NK-92 (cell line): ENCODE measurements around the gene PKP3.
"Not testable (repeated sequence)": the region's sequence is repeated elsewhere in the genome, so short reads cannot be mapped to it uniquely, and the experiment has no call there.

ENCODE experiments used
- DNase-seq: peaks from one replicate; lab custom pipeline; 2025; ENCODE audit not compliant: unreplicated experiment; lab: John Stamatoyannopoulos, UW

PKP3 gene

DNA sequence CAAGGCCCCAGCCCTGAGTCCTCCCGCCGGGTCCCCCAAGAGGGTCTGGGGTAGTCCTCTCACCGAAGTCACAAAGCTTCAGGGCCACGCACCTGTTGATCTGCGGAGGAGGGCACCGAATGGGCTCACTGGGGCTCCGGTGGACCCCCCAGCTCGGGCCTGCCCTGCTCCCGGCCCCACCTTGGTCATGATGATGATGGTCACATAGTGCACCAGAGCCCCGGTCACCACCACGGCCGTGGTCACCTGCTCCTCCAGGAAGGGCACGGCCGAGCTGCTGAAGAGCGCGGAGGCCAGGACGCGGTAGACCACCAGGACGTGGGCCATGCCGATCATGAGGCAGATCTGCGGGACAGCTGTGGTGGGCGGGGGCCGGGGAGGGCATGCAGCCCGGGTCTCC is 34.3 kb downstream of the PKP3 start:
- no peak for DNase-seq

DNA sequence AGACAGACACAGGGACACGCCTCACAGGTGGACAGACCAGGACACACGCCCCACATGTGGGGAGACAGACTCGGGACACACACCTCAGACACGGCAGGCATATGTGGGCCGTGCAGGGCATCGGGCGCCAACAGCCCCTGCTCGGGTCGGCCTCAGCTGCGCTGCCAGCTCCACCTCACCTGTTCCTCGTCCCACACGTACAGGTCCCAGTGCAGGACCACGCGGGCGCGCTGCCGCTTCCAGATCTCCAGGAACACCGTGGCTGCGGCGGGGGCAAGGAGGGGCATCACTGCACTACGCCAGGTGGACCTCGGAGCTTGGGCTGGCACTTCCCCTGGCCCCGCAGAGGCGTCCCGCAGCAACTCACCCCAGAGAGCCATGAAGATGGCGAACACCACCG is 35.4 kb downstream of the PKP3 start:
- no peak for DNase-seq

DNA sequence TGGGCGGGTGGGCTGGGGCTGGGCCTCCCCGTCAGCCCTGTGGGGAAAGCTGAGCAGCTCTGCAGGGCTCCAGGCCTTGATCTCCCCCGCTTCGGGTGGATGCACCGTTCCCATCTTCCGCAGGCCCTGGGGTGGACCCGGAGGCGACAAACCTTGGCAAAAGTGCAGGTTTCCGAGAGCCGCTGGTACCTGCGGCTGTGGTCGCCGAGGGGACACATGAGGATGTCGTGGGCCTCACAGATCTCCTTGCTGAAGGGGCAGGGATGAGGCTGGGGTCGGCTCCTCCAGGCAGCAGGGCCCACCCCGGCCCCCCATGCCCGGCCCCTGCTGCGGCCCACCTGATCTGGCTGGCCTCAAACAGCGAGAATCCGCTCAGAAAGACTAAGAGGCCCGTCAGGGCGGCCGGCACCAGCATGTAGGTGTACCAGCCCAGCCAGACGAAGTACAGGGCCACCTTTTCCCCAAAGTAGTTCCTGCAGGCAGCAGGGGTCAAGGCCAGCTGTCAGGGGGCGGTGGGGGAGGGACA is 36.0 kb downstream of the PKP3 start:
- no peak for DNase-seq

DNA sequence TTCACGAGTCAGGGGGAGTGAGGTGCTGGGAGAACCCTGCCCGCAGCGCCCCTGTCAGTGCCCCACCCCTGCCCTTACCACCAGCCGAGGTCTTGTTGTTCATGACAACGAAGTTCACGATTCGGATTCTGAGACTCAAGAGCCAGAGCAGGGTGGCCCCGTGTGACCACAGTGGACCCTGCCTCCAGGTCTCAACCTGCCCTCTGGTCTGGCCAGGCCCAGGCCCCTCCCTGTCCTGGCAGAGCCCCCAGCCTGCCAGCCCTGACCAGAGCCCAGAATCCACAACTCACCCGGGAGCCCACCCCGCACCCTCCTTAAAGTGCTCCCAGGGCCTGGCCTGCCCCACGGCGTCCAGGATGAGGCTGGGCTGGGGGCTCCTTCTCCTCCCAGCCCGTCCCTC is 37.9 kb downstream of the PKP3 start:
- DNase-seq = no peak

DNA sequence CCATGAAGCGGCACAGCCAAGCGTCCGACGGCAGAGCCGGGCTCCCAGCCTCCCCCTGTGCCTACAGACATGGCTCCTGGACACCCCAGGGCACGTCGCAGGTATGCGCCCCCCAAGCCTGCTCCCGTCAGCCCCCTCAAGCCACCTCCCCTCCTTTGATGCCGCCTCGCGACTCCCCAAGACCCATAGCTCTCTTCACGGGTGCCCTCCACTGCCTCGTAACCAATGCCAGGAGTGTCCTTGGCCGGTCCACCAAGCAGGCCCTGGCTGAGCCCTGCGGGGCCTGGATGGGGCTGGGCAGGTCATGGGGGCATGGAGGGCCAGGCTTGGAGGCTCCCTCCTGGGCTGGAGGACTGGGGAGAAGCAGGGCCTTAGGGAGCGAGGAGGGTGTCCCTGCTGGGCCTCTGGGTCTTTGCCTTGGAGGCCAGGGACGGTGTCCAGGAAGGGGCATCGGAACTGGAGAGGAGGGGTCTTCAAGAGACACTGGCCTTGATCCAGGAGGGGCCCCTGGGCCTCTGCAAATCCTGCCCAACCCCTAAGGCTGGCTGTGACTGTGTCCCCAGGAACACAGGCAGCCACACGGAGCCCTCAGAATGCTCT is 38.6 kb downstream of the PKP3 start:
- DNase-seq = no peak

DNA sequence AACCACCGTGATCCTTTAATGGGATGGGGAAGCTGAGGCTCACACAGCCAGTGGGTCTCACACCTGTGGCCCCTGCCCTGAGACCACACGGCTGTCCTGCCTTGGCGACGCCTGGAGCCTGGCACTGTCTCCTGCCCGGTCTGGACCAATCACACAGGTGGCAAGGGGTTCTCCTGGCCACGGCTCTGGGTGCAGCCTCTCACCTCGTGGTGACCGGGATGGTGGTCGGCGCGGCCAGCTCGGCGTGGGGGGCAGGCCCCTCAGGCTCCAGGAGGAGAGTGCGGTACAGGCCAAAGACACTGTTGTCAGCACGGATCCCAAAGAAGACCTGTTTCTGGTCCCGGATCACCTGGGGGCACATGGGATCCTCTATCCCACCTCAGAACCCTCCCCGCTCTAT is 39.1 kb downstream of the PKP3 start:
- no peak for DNase-seq

DNA sequence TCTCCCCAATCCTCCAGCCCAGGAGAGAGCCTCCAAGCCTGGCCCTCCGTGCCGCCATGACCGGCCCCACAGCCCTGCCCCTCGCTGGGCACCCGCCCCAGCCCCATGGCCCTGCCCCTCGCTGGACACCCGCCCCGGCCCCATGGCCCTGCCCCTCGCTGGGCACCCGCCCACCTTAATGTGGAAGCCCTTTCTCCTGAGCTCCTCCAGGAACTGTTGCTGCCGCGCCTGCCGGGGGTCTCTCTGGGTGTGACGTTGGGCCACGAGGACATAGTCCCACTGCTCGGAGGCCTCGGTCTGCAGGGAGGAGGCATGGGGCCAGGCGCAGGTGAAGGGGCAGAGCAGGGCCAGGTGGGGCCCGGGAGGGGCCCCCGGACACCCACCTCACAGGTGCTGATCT is 39.6 kb downstream of the PKP3 start:
- DNase-seq = no peak

DNA sequence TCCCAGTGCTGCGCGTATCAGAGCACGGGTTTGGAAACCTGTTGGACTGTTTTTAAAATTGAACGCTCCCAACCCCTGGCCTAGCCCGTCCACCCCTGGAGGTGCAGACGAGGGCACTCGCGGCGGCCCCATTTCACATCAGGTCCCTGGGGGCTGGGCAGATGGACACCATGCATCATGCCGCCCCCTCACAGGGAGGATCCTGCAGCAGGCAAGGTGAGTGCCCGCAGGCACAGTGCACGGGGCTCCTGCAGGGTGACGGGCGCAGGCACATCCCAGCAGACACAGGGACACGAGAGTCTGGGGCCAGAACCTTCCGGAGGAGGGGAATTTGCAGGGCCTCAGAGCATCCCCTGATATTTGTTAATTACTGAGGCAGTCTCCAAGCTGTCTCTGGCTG is 40.5 kb downstream of the PKP3 start:
- no peak for DNase-seq

DNA sequence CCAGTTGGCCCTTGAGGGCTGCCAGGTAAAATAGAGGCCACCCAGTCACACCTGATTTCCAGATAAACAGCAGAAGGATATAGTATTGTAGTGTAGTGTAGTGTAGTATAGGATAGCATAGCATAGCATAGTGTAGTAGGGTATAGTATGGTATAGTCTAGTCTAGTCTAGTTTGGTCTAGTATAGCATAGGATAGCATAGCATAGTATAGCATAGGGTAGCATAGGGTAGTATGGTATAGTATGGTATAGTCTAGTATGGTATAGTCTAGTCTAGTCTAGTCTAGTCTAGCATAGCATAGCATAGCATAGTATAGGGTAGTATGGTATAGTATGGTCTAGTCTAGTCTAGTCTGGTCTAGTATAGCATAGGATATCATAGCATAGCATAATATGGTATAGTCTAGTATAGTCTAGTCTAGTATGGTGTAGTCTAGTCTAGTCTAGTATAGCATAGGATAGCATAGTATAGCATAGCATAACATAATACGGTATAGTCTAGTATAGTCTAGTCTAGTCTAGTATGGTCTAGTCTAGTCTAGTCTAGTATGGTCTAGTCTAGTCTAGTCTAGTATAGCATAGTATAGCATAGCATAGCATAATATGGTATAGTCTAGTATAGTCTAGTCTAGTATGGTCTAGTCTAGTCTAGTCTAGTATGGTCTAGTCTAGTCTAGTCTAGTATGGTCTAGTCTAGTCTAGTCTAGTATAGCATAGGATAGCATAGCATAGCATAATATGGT is 41.2 kb downstream of the PKP3 start:
- DNase-seq = not testable (repeated sequence)

DNA sequence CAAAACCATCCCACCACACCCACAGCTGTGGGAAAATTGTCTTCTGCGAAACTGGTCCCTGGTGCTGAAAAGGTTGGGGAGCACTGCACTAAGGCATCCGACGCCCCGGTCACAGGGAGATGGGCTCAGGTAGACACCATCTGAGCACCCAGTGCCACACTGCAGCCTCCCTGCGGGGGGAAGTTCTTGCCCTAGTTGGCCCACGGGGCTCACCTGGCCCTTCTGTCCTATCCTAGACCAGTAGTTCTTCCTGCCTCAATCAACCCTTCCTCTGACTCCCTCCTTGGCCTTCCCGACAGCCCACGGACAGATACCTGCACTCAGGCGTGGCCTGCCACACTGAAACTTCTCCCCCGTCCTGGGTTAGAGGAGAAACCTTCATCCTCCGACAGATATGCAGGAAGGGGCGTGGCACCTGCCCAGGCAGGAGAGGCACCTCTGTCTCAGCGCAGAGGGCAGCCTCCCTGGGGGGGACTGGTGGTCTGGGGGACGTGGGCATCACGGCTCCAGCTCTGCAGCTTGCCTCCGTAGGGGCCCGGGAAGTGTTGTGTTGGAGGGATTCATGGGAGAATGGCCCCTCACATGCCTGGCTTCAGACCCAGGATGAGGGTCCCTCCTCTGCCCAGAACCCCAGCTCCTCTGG is 43.3 kb downstream of the PKP3 start:
- no peak for DNase-seq

DNA sequence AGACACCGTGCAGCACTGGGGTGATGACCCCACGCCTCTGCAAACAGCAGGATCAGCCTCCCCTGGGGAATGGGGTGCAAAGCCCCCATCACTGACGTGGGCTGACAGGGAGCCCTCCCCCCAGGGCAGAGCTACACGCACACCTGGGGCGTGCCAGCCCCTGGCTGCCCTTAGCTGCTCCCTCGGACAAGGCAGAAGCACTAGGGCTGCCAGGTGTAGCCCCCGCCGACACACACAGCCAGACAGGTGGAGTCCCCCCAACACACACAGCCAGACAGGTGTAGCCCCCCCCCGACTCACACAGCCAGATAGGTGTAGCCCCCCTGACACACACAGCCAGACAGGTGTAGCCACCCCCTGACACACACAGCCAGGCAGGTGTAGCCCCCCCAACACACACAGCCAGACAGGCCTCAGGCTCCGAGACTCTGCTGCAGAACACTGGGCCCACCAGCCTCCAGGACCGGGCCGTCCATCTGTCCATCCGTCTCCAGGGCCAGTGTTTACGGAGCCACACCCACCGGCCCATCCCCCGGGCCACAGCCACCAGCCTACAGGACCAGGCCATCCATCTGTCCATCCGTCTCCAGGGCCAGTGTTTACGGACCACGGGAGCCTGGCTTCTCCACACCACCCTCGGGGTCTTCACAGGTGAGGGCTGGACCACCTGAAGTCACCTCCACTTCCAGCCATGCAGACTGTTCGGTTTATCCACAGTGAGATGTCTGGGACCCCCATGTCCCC is 44.3 kb downstream of the PKP3 start:
- DNase-seq = no peak

DNA sequence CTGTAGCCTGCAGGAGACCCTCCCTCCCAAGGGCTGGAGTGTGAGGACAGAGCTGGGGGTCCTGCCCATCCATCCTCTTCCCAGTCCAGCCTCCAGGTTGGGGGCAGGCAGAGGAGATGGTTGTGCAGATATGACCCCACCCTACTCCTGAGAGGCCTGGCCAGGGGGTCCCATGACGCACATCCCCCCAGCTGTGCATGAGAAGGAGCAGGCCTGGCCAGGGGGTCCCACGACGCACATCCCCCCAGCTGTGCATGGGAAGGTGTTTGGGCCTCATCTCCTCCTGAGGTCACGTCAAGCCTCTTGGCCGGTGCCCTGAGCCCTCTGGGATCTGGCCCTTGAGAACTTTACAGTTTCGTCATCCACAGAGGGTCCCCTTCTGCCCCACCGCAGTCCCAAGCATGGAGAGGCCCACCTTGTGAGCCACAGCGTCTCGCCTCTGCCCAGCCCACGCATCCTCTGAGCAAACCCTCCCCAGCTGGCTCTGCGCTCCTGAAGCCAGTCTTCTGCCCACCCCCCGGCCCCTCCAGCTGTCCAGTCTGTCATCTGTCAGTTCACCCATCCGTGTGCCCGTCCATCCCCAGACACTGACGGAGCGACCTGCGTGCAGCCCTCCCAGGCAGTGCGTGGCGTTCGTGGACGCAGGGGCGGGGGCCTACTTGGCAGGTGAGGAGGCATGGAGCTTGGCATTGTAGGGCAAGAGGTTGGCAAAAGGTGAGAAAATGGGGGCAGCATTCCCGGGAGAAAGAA is 45.5 kb downstream of the PKP3 start:
- DNase-seq = no peak

DNA sequence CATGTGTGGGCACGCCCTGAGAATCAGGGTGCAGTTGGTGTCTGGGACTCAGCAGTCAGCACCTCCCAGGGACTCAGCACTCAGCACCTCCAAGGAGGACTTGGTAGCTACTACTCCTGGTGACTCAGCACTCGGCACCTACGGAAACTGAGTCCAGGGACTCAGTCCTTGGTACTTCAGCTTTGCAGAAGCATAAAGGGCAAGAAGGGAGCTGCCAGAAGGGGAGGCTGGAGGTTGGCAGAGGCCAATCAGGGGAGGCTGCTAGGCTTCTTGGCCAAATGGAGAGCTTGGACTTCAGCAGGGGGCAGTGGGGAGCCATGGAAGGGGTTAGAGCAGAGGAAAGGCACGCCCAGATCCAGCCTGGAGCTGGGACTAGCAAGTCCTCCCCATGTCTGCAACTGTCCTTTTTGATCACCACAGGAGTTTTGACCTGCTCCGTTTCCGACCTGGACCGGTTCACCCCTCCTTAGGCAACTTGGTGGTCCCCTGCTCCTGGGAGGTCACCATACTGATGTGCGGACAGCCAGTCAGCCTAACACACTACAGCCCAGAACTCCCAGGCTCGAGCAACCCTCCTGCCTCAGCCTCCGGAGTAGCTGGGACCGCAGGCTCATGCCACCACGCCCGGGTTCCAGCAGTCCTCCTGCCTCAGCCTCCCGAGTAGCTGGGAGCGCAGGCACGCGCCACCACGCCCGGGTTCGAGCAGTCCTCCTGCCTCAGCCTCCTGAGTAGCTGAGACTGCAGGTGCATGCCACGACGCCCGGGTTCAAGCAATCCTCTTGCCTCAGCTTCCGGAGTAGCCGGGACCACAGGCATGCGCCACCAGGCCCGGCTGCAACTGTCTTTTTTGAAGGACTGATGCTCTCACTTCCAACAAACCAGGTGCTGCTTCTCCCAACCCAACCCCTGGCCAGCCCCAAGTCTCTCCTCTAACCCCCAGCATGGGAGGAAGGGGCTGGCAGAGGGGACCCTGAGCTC is 46.3 kb downstream of the PKP3 start:
- no peak for DNase-seq

DNA sequence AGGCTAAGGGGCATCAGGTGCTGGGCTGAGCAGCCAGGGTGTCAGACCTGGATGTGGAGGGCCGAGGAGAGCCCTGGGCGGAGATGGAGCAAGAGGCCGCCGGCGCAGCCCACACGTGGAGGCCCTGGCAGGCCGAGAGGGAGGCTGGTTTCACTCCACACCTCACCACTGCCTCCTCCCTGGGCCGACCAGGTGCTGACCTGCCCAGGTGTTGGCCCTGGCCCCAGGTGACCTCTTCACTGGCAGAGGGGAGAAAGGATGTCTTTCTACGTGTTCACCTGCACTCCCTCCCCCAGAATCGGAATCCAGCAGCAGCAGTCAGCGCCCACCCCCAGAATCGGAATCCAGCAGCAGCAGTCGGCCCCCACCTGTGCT is 47.0 kb downstream of the PKP3 start:
- no peak for DNase-seq

DNA sequence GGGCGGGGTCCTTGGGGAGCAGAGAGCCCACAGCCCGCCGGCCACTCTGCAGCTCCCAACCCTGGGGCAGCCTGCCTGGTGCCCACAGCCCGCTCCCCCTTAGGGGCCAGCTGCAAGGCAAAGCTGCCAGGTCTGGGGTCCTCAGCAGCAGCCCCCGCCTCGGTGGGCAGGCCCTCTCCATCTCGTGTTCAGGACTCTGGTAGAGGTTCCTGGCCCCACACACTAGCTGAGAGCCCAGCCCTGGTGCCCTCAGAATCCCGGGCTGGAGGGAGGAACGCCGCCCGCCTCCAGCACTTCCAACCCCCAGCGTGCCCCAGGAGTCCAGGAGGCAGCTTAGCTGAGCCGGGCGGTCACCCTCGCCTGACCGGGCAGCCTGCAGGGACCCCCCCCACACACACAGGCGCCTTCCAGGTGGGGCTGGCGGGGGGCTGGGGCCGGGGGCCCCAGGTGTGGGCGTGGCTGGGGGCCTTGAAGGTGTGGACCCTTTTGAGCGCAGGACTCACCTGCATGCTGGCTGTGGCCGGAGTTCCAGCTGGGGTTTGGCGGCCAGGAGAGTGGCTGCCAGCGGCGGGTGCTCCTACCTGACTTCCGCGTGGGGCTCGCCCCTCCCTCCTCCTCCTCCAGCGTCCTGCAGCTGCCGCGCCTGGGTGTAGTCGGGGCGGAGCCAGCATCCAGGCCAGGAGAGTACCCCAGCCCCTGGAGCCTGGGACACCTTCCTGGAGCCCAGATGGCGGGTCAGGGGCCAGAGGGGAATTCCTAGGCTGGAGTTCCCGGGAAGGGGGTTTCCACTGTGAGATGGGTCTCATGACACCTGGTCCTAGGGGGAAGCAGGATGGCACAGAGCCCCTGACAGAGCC is 47.6 kb downstream of the PKP3 start, which contains the start of gene ANO9:
ANO9 (minus strand) TSS at position 594 of the 857 bp plus-strand sequence; CDS start at position 509, 85 bp downstream.
- no peak for DNase-seq

DNA sequence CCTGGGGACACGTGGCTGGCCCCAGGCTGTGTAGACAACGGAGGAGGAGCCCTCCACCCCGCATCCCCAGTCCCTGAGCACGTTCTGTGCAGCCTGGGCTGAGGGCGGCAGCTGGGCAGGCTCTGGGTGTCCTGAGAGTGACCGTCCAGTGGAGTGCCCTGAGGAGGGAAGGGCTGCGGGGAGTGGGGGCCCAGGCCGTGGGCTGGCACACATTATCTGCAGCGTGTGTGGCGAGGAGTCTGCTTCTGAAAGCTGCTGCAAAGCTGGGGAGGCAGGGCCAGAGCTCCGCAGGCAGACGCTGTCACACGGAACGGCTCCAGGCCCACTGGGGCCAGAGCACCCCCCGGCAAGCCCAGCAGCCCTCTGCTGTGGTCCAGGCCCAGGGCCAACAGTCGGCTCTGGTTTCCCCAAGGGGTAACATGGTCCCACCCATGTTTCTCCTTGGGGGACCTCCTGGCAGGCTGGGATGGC is 48.6 kb downstream of the PKP3 start:
- DNase-seq = no peak

DNA sequence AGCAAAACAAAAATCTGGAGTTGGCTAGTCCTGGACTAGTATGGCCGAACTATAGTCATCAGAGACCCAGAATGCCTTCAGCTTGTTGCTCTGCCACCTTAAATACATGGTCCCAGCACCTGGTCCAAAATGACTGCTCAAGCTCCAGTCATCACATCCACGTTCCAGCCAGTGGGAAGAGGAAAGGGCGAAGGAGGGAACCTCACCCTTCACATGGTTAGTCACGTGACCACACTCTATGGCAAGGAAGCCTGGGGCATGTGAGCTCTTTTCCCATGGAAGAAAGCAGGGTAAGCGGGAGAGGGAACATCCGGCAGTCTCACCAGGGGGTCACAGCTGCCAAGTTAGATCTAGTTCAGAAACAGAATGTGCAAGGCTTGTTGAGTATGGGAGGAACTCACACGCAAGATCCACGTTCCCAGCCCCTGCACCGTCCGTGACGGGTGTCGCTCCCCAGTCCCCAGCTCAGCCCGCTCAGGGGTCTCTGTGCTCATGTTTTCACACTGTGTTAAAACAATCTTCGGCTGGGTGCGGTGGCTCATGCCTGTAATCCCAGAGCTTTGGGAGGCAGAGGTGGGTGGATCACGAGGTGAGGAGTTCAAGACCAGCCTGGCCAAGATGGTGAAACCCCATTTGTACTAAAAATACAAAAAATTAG is 49.7 kb downstream of the PKP3 start:
- DNase-seq = no peak
